GM21447 (cell line): Measurements from ENCODE around the gene LMNTD2.

Experiments used
- ATAC-seq: cut with Tn5 transposase; IDR thresholded peaks from one replicate; pipeline ENCODE4 v1.9.1; 2021; ENCODE audit not compliant: unreplicated experiment

LMNTD2 gene

GRCh38 chr11:554428-555226 lies 5.9 kb downstream of the LMNTD2 start:
- ATAC-seq: peak; percentile 62

DNA sequence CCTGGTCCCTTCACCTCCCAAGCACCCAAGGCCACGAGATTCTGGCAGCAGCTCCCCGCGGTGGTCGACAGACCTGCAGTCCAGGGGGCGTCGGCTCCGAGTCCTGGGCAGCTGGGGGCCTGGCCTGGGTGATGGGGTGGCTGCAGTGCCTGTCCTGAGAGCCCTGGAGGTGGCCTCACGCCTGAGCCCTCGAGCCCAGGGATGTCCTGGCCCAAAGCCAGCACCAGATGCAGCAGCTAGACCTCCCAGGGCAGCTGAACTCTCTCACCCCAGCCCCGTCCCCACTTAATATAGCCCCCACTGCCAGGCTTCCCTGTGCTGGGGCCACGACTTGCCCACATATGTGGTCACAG lies 6.6 kb downstream of the LMNTD2 start:
- ATAC-seq: no peak

GRCh38 chr11:553083-553987 lies 7.2 kb downstream of the LMNTD2 start:
- no peak for ATAC-seq

DNA sequence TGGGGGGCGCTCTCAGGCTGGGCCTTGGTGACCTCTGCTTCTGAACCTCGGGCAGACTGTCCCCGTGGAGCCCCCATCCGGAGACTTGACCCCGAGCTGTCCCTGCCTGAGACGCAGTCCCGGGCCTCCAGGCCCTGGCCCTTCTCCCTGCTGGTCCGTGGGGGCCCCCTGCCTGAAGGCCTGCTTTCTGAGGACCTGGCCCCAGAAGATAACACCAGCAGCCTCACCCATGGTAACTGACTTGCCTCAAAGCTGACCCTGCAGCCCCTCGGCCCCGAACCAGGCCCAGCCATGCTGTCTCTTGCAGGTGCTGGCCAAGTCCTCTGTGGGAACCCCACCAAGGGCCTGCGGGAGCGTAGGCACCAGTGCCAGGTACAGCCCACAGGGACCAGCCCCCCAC lies 8.9 kb downstream of the LMNTD2 start:
- no peak for ATAC-seq

GRCh38 chr11:551131-551530 lies 9.4 kb downstream of the LMNTD2 start:
- no peak for ATAC-seq

DNA sequence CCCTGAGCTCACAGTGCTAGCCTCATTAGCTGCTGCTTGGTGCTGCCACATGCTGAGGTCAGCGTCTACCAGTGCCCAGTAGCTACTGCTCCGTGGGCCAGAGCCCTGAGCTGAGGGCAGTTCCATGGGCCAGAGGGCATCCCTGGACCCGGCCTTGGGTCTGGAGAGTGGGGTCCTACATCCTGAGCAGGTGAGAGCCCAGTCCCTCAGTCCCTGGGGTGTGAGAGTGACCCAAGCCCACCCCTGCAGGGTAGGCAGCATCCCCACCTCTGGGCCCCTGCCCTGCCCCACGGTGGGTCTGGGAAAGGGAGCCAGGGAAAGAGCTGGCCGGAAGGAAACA lies 9.8 kb downstream of the LMNTD2 start:
- no peak for ATAC-seq

GRCh38 chr11:550021-550745 lies 10.4 kb downstream of the LMNTD2 start:
- ATAC-seq: no peak

DNA sequence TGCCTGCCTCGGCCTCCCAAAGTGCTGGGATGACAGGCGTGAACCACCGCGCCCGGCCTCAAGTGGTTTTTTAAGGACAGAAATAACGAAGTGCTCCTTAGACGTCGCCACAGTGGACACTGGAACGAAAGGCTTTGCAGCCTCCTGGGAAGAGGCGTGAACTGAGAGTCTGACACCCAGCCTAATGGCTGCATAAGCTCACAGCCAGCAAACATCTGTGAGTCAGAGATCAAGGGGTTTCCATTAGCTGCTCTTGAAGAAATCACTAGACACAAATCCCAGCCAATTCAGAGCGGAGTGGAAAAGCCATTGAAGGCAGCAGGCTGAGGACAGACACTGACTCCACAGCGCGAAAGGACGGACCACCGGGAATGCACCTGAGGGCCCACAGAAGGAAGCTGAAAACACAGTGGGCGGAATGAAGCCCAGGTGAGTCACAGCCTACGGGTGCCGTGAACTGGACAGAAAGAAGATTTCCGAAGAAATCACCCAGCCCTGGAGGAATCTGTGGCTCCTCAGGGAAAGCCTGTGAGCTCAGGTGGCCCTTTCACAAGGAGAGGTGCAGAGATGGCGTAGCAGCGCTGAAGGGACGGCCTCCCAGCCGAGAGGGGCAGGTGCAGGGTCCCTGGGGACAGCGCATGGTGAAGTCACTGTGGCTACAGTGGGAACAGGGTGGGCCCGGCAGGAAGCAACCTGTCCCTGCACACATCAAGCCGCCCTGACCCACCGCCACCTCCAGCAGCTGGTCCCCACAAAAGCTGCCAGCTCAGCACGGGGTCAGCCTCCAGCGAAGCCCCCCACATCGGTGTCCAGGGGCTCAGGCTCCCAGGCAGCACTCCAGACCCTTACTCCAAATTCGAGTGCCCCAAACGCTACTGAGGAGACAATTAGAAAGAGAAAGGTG lies 11.6 kb downstream of the LMNTD2 start:
- no peak for ATAC-seq

DNA sequence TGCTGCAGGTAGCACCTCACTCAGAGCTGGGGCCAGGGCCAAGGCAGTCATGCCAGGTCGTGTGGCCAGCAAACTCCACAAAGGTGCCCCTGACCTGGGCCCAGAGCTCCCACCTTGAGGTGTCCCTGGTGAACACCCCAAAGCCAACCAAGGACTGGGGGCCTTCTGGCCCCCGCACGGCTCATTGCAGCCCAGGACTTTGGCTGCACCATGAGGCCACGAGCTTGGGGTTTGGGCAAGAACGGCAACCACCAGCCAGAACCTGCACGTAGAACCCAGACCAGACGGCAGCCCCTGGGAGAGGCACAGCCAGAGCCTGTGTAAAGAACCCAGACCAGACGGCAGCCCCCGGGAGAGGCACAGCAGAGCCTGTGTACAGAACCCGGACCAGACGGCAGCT lies 15.4 kb downstream of the LMNTD2 start:
- no peak for ATAC-seq

GRCh38 chr11:544817-545166 lies 15.7 kb downstream of the LMNTD2 start:
- ATAC-seq: no peak

GRCh38 chr11:541433-541885 lies 19.1 kb downstream of the LMNTD2 start:
- ATAC-seq: no peak

- no peak for ATAC-seq
Observed at GRCh38 chr11:540583-541432, 19.7 kb downstream of the LMNTD2 start.

DNA sequence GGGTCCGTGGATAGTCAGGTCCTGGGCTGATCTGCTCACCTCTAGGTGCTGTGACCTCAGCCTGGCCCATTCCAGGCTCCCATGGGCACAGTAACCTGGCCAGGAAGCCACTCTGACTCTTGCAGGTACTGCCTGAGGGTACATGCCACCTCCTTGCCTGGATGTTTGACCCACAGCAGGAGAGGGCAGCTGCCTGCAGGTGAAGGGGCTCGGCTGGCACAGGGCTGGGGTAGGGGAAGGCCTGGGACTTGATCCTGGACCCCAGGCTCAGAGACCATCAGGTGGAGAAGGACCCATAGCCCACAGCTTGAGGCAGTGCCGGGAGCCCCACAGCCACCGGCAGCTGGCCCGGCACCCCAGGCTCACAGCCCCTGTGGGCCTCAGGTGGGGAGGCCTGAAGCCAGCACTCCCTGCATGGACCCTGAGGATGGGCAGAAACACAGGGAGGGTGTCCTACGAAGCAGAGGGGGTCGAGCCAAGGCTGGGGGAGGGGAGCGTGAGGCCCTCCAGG lies 20.5 kb downstream of the LMNTD2 start:
- no peak for ATAC-seq

GRCh38 chr11:538431-539051 lies 22.0 kb downstream of the LMNTD2 start:
- no peak for ATAC-seq

DNA sequence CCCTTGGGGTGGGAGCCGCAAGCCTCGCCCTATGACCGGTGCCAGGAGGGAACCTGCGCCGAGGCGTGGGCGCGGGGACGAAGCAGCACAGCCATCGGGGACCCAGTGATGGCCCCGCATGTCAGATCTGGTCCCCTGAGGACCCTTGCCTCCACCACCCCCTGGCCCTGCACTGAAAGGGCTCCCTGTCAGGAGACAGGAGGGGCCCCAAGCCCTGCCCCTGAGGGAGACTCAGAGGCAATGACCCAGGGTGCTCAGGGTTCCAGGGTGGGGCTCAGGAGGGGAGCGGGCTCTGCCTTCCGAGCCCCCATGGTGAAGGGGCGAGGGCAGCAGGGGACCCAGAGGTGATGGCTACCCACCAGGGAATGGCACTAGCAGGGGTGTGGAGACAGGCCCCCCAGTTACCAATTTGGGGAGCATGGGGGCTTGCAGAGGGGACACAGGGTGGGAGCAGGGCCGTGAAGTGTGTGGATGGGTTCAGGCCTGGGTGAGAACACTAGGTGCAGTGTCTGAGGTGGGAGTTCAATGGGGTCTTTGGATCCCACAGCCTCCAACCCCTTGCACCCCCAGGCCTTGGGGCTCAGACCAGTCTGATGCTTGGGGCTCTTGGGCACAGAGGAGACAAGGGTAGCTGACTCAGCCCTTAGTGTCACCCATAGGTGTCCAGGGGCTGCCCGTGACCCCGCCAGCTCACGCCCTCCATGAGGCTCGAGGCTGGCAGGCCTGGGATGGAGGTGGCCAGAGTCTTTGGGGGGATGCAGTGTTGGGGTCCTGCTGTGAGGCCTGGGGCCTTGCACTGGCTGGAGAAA lies 22.7 kb downstream of the LMNTD2 start:
- ATAC-seq: no peak

DNA sequence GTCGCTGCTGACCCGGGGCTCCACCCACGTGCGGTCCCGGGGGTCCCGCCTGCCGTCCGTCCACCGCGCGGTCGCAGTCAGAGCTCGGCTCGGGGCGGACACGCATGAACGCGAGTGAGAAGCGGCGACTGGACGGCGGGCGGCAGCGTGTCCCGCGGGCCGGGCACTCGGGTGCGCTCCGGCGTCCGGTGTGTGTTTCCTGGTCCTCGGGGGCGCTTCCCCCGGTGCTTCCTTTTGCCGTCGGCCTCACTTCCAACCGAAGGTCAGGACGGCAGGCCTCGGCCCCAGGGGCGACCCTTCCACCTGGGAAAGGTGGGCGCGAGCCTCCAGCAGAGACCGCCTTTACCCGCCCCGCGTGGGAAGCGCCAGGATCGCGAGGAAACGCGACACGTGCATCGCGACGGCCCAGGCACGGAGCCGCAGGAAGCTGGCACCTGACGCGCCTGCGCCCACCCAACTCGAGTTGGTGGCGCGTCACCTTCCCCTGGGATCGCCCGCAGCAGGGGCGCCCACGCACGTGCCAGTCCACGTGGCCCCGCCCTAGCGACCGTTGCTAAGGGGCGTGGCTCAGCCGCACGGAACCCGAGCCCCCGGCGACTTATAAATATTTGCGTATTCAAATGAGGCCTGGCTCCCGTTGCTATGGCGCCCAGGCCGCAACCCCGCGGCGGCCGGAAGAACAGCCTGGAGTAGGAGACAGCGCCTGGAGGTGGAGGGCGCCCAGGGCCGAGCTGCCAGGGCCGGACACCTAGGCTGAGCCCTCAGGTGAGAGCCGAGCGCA lies 23.5 kb downstream of the LMNTD2 start, which contains the start of gene LRRC56:
TSS of gene LRRC56 (plus strand) at position 687 of the 781 bp plus-strand sequence. CDS start 3,158 bp downstream, outside the sequence.
- ATAC-seq: peak; percentile 48
